GM19035 (cell line): ENCODE results near the gene CCNL1.
"Not testable (repeated sequence)": the region's sequence is repeated elsewhere in the genome, so short reads cannot be mapped to it uniquely, and the experiment has no call there.

Source experiments
- ATAC-seq: cut with Tn5 transposase; IDR thresholded peaks from one replicate; pipeline ENCODE4 v1.9.1; 2021; ENCODE audit not compliant: unreplicated experiment

Gene CCNL1

DNA sequence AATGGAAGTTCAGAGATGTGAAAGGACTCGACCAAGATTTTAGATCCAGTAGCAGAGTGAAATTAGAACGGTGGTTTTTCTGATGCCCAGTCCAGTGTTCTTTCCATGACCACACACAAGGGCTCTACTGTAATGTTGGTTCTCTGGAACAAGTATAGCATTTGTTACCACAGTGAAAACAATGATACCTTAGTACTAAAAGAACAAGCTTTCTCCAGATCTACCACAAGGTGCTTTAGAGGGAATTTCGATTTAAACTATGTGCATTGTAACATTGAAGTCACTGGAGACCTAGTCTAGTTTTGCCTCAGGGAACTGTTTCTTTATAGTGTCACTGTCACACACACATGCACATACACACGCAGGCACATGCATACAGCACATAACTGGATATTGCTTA lies 12.8 kb upstream of the CCNL1 start:
- ATAC-seq: no peak

DNA sequence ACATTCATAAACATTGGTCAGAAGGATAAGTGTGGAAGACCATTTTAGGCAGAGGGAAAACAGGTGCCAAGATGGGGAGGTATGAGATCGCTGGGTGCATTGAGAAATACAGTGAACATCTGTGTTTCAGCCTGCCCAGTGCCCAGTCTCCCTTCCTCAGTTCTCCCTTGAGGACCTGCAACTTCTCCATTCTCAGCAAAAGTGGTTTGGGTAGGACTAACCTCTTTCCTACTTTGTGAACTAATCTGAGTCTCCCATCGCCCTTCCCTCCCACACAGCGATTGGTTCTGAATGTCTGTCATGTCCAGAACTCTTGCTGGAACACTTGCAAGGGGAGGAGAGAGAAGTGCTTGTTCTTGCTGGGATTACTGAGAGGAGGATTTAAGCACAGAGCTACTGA lies 10.9 kb upstream of the CCNL1 start:
- no peak for ATAC-seq

DNA sequence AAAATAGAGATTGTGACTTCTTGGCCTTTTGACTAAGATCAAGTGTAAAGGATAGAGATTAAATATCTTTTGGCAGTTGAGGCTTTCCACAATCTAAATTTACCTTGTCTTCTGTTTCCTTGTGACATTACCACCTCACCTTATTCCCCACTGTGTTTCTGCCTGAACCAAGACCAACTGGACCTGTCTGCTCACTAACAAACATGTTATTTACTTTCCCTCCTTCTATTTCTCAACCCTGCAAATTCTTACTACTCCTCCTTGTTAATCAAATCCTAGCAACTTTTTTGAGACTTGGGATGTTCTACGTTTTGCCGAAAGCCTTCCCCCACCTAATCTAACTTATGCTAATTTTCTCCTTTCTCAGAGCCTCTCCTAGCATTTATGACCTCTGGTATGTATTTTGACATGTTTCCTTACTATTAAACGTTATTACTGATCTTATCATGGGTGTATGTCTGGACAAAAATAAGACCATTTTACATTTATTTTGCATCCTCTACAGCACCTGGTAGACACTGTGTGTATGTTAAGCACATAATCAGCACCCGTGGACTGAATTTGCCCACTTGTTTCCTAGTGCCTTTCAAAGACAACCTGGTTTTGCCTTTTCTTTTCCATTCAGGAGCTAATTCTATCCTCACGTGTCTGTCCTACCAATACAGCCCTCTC lies 7.6 kb upstream of the CCNL1 start:
- no peak for ATAC-seq

DNA sequence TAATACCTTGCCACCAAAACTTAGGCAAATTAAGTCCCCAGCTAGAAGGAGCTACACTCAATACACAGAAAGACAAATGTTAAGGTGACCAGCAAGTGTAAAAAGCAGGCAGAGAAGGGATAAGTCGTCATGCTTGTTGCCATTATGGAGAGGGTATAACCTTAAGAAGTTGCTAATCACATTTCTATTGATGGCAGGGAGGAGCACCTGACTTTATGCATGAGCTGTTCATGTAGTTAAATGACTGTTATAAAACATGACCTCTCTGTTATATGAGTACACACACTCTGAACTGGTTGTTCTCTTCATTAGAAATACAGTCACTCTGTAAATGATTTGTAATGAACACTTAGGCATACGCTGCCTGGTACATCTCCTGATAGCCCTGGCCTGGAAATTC lies 6.6 kb upstream of the CCNL1 start:
- ATAC-seq: no peak

DNA sequence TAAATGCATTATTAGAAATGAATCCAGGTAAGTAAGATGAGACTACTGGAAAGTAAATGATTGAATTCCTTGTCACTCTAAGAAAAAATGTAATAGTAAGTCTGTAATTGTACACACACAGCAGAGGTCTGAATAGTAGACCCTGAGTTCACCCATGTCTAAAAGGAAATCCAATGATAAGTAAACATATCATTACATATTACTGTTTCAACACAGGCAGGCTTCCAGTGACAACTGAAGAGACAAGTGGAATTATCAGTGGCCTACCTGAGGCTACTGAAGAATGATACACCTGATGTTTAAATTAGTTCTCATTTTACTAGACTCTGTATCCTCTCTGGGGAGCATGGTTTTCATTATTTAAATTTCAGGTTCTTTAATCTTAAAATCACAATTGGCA lies 6.2 kb upstream of the CCNL1 start:
- ATAC-seq: no peak

DNA sequence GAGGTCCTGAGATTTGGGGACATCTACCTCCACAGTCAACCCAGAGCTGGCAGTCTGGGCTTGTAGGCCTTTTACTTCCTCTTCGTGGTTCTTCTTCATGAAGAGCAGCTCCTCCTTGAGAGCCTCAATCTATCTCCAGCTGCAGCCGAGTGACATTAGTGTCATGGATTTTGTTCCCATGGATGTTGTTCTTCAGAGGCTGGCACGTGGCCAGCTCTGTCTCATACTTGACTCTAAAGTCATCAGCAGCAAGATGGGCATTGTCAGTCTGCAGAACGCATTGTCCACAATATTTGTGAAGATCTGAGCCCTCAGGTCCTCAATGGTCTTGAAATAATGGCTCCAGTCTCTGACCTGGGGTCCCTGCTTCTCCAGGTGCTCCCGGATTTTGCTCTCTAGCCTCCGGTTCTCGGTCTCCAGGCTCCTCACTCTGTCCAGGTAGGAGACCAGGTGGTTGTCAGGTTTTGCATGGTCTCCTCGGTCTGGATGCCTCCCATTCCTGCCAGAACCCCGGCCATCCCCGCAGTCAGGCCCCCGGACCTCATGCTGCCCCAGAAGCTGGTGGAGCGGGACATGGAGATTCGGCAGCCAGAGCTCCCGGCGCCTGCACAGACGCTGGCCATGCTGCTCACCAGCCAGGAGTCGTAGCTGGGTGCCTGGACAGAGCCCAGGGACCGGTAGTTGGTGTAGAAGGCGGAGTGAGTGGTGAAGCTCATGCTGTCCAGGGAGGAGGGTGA lies 3.4 kb upstream of the CCNL1 start:
- no peak for ATAC-seq

DNA sequence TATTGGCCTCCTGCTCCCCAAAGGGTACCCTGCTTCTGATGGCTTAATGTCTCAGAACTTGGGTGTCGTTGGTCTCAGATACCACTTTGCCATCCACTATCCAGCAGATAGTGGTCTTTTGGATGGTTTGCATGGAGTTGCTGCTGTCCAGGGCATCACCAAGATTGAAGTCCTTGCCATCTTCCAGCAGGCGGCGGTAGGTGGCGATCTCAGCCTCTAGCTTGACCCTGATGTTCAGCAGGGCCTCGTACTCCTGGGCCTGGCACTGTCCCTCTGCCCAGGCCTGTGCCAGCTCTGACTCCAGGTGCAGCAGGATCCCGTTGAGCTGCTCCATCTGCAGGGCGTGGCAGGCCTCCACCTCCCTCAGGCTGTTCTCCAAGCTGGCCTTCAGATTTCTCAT lies 2.7 kb upstream of the CCNL1 start:
- ATAC-seq: not testable (repeated sequence)

DNA sequence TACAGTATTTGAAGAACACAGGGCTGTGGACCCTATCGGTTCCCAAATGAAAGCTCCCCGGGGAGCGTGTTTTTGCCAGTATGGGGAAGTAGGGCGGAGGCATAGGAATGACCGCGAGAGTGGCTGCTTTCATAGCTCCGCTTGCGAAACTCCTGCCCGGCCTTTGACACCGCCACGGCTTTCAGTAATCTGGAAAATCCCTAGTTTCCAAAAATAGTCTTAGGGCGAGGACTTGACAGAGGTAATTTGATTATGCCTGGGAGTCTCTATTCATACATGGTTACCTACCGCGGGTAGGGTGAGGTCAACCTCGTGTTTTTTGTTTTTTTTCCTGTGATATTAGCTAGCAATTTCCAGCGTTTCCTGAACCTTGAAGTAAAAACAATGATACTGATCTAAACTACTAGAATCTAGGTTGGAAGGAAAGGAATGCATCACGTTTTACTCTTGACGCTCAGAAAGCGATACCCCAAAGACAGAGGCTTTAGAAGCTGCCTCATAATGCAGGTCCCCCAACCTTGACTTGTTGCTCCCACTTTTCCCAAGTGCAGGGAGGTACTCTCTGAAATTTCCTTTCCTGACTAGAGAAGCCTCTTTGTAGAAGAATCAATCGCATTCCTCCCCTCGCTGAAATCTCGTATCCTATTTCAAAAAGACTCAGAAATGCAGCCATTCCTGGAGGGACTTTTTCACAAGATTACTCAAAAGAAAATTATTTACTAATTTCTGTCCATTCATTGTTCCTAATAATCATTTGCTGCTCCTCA lies 894 bp upstream of the CCNL1 start:
- peak; percentile 31 for ATAC-seq

DNA sequence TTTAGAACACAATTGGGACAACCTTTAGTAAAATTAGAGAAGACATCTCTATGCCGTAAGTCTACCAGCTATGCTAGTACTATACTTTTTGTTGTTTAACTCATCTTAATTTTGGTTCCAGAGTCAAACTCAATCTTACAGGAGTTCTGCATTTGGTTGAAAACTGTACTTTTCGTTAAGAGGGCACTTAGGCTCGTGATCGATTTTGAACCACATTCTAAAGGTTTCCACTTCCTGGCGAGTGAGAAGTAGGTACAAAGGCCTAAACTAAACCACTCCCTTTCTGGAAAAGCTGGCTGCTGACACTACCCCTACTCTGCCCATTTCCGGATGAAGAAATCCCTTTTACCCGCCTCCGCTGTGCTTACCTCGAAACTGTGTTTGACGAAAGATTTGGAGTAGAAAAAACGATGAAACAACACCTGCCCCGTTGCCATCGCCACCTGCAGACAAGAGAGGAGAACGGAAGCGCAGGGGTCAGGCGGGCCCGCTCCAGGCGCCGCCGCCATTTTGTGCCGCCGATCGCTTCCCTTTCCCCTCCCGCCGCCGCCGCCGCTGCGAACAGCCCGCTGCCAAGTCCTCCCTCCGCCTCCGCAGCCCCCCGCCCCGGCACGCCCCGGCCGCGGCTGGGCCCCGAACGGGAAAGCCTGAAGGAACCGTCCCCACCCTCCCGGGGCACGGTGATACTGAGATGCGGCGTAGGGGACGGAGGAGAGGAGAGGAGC lies 748 bp downstream of the CCNL1 start:
- peak; percentile 51 for ATAC-seq

DNA sequence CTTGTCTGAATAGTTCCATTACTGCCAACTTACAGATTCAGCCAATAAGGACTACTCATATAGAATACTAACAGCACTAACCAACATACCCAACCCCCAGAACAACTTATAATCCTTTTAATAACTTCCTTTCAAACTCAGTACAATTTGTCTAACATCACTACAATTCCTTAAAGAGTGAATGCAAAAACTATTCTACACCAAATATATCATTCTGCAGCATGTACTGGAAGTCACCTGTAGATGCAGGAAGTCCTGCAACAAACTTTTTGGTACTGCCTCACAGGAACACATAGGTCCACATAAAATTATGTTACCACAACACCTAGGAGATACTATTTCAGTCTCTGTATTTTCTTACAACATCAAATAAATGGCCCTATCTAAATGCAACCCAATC lies 2.1 kb downstream of the CCNL1 start:
- ATAC-seq: no peak

DNA sequence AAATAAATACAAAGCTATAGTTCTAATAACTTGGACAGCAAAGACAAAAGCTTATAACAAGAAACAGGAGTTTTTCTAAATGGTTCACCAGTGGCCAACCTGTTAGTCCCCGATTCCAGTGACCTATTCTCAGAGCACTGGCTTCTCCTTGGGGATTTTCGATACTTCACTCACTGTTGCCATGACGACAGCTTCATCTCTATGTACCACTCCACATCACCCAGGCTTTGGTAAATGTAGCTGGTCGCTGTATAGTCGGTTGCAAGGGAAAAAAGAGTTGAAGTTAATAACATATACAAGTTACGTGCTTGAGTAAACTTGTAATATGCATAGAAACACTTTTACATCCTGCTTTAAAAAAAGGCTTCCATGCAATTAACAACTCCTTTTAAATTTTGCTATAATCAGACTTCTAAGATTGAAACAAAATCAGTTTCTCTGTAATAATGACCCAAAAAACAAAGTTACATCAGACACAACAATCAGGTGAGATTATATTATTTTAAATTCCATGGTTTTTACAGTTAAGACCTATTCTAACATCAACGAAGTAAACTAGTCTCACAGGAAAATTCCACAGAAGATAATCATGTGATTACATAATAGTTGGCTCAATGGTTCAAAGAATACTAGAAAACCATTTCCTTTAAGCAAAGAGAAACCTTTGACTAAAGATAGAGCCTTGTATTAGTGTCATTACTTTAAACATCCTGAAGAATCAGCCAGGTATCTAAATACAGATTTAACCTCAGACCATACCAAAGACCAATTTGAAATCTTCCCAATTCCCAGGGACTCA lies 2.9 kb downstream of the CCNL1 start:
- no peak for ATAC-seq

DNA sequence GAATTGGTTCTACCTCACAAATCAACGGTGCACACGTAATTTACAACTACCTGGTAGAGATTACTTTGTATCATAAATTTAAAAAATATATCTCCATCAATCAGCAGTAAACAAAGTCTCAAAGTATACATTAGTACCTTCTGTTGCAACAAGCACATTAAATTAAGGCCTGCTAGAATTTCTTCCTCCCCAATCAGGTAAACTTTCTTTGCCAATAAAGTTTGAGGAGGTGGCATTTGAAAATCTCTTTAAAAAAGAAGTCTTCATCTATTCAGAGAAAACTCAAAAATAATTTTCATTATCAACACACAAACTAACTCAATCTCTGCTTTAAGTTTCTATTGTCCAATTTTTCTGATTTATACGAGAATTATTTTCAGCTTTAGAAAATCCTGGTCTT lies 4.4 kb downstream of the CCNL1 start:
- no peak for ATAC-seq

DNA sequence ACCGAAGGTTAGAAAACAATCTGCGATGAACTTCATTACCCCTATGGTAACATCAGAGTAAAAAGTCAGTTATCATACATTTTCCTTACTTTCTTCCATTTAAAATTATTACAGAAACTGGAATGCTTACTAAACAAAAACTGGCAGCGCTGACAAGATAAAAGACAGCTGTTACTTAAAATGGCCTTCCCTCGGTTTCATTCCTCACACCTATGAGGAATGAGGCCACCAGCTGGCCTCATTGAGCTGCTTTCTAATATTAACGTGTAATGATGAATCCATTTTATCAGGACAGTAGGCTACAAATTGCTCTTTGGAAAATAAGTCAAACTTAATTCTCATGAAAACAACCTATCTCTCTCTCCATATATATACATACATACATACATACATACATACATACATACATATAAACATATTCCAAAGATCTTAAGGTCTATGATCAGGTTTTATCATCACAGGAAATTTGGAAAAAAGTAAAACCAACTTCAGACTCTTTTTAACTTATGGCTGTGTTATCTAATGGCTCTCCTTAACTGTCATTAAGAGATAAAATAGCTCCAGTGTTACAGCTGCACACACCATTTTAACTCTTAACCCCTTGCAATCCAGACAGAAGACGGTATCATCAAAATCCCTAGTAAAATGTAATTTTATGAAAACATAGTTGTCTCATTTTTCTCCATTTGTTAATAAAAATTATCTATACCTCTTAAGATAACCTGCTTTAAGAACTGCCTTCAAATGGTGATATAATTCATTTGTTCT lies 5.2 kb downstream of the CCNL1 start:
- no peak for ATAC-seq

DNA sequence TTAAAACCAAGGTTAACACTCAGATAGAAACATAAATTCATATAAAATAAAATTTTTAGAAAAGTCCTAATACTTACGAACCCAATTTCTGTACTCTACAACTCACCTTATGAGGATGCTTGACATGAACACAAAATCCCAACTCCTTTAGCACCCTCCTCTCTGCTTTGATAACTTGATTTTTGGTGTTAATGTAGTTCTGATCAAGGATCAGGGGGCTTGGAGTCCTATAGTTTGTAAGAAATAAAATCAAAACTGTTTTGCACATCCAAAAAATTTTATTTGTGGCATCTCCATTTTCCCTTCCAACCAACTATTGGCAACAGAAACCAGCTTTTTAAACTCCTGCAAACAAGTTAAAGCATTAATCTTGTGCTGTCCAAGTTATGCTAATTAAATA lies 7.0 kb downstream of the CCNL1 start:
- no peak for ATAC-seq

DNA sequence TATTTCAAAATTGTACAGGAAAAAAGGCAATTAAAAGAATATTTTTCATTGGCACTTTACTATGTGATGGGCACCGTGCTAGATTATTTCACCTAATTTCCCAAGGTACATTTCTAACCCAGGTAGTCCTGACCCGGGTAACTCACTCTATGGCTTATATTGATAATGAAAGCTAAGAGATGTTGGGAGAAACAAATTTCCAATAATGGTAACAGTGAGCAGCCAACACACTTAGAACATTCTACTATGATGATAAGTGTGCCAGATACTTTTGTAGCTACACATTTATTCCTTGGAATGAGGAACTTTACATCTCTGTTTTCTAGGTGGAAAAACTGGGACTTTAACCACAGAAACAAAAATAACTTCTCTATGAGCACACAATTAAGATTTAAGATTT lies 7.5 kb downstream of the CCNL1 start:
- no peak for ATAC-seq

DNA sequence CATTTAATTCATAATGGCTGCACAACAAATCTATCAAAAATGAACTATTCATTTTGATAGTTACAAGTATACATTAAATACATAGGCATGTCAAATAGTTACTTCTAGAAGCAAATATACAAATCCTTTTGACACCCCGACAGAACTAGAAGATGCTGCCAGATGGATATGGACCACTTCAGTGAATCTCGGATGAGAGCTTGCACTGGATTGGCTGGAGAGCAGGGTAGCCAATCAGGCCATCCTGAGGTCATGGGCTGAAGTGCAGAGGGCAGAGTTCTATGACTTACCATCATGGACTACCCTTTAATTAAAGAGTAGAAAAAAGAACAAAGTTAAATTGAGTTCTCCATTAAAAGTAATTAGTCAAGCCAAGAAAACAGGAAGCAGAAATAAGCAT lies 8.3 kb downstream of the CCNL1 start:
- ATAC-seq: no peak

DNA sequence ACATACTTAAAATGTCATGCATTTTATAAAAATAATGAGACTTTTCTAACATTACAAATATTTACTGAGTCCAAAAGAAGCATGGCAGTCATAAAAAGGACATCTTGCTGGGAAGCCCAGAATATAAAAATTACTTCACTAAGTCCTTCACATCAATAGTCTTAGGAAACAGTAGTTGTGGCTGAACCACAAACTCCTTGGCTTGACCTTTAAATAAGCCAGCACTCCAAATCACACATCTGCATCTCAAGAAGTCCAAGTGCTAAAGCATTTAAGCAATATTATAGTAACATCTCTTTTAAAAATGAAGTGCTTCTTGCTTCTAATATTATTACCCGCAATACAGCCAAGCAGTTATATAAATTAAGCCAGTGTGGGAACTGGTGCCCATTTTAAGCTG lies 8.8 kb downstream of the CCNL1 start:
- ATAC-seq: no peak

DNA sequence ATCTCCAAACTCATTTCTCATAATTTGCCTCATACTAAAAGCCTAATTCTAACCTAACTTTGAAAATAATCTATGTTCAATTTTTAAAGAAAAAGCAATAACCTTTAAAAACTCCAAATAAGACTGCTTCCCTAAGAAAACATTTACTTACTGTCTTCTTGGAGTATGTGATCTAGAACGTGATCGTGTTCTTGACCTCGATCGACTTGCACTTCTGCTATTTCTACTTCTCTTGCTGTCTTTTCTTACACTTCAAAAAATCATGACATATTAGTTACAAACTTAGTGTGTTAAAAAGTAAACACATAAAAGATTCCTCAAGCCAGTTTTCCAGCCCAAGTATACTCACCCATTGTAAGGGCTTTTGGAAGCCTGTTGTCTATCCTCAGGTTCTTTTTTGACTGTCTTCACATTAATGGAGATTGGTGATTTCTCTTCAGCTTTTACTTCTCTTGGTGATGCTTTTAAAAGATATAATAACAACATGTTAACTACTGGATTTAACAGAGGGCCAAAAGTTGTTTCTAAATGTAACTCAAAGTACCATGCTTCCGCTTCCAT lies 10.7 kb downstream of the CCNL1 start:
- no peak for ATAC-seq

DNA sequence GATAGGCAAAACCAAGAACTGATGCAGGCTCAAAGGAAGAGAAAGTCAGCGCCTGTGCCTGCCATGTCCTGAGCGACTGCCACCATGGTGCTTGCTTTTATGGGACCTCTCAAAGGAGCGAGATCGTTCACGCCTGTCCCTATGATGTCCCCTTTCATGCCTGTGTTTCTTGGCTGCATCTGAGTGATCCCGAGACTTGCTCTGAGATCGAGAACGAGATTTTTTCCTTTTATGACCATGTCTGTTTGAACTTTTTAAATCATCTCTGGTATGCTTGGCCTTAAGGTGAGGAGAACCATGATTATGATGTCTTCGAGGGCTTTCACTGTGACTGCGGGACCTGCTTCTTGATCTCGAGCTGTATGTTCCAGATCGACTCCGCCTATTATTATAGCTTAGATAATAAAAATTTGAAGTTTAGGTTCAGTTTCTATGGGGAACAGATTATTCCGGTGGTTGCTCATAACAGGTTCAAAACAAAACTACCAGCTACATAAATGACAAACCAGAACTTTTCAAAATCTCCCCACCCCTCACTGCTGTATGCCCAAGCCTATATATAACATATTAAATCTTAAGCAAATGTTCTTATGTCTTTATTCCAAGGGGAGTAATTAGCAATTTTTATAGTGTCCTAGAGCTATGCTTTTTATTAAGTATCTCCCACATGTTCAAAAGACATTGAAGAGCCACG lies 11.6 kb downstream of the CCNL1 start:
- ATAC-seq: peak; percentile 51
